Colonic mucosa (tissue), 4 donors: ENCODE results near the gene ANXA3. TPM values are rescaled to one million over a fixed set of nuclear protein-coding genes. Genes with fewer than 3 reads are reported as not detected.

ENCODE experiments used
- DNase-seq: peaks from one replicate; pipeline ENCODE4 v3.0.0-alpha.2; 2020
- H3K27ac ChIP-seq: fragments of 200-600 bp; one replicate; pipeline ENCODE4 v1.8.0; 2021
- H3K27me3 ChIP-seq: fragments of 200-600 bp; one replicate; pipeline ENCODE4 v1.8.0; 2021
- H3K36me3 ChIP-seq: fragments of 200-600 bp; one replicate; pipeline ENCODE4 v1.8.0; 2021
- H3K4me1 ChIP-seq: fragments of 200-600 bp; one replicate; pipeline ENCODE4 v1.8.0; 2021; ENCODE audit warnings: mild to moderate bottlenecking
- H3K4me3 ChIP-seq: fragments of 200-600 bp; one replicate; pipeline ENCODE4 v1.8.0; 2021
- H3K9ac ChIP-seq, 2 donors: one replicate each; pipeline ENCODE4 v1.7.0; 2013; ENCODE audit warnings: control low read depth in 2 of 2, low read depth in 2 of 2, low read length in 2 of 2
- H3K9me3 ChIP-seq: fragments of 200-600 bp; one replicate; pipeline ENCODE4 v1.8.0; 2021
- CTCF ChIP-seq: fragments of 200-600 bp; IDR thresholded peaks from one replicate; pipeline ENCODE4 v1.8.0; 2022; ENCODE audit warnings: antibody characterized with exemption, mild to moderate bottlenecking
- intact Hi-C: fragments of 100-400 bp; cut with DNase I; formaldehyde crosslinking; loops from one replicate; pipeline ENCODE4 v1.14.1; 2022
- total RNA-seq, 2 donors: library from RNA; stranded (reverse); fragmentation: NEBNext Ultra II Directional in 1 of 2; extraction: Animal tissue kit (Norgen Biotek cat#: 25700) in 1 of 2; gene quantifications; one replicate each; pipeline ENCODE4 v1.2.1, GENCODE V29; 2021
- donor health status: healthy.
- donor health status: DM: no; HTN: no; CAD: no.
- donor health status: DM: no; HTN: no; CAD: no.

The ANXA3 gene
- total RNA-seq, 2 donors from 2014 or later, result 58.9 to 59.2 TPM

- TF ChIP-seq CTCF, result no peak
- Histone ChIP-seq H3K27me3 (no peaks in the 10 kb centered on the region), H3K4me3 (no peak overlapping the region), H3K36me3 (no peaks in the 10 kb centered on the region), H3K9ac (no peak overlapping the region), H3K9me3 (no peaks in the 10 kb centered on the region), H3K4me1 (no peaks in the 10 kb centered on the region), H3K27ac (no peak overlapping the region)
- intact Hi-C loops, result no loop called here
- DNase-seq, result no peak
Observed at GRCh38 chr4:78553043-78553396, 1.4 kb downstream of the ANXA3 start.

- DNase-seq, result no peak
- H3K4me1 ChIP-seq, result no peaks in the 10 kb centered on the region
- H3K27ac ChIP-seq, result no peak overlapping the region
- H3K9me3 ChIP-seq, result no peaks in the 10 kb centered on the region
- H3K36me3 ChIP-seq, result no peaks in the 10 kb centered on the region
- no peak overlapping the region for H3K4me3 ChIP-seq
- no peak for TF ChIP-seq CTCF
- no peak overlapping the region for H3K9ac ChIP-seq
- intact Hi-C loops, result no loop called here
- no peaks in the 10 kb centered on the region for H3K27me3 ChIP-seq
Observed at GRCh38 chr4:78553529-78554060, 2.0 kb downstream of the ANXA3 start.

GRCh38 chr4:78556665-78557064 lies 5.1 kb downstream of the ANXA3 start:
- H3K9me3 ChIP-seq, result no peaks in the 10 kb centered on the region
- H3K9ac ChIP-seq, result no peak overlapping the region
- DNase-seq, result no peak
- H3K27ac ChIP-seq, result no peak overlapping the region
- TF ChIP-seq CTCF, result no peak
- no peak overlapping the region for H3K4me3 ChIP-seq
- H3K36me3 ChIP-seq, result no peaks in the 10 kb centered on the region
- H3K27me3 ChIP-seq, result no peaks in the 10 kb centered on the region
- no peaks in the 10 kb centered on the region for H3K4me1 ChIP-seq
- intact Hi-C loops, result no loop called here

GRCh38 chr4:78557841-78558240 lies 6.3 kb downstream of the ANXA3 start:
- Histone ChIP-seq H3K27me3 (no peaks in the 10 kb centered on the region), H3K4me3 (no peak overlapping the region), H3K36me3 (no peaks in the 10 kb centered on the region), H3K9ac (no peak overlapping the region), H3K9me3 (no peaks in the 10 kb centered on the region), H3K27ac (no peak overlapping the region), H3K4me1 (no peaks in the 10 kb centered on the region)
- DNase-seq, result no peak
- intact Hi-C loops, result no loop called here
- no peak for TF ChIP-seq CTCF

- no peaks in the 10 kb centered on the region for H3K9me3 ChIP-seq
- H3K36me3 ChIP-seq, result no peaks in the 10 kb centered on the region
- H3K4me3 ChIP-seq, result no peak overlapping the region
- intact Hi-C loops, result no loop called here
- H3K4me1 ChIP-seq, result no peaks in the 10 kb centered on the region
- no peak overlapping the region for H3K27ac ChIP-seq
- no peak overlapping the region for H3K9ac ChIP-seq
- no peak for DNase-seq
- TF ChIP-seq CTCF, result no peak
- H3K27me3 ChIP-seq, result no peaks in the 10 kb centered on the region
Observed at GRCh38 chr4:78558410-78558809, 6.8 kb downstream of the ANXA3 start.
